Measurements from ENCODE around the gene CABP2.
"Not testable (repeated sequence)": the region's sequence is repeated elsewhere in the genome, so short reads cannot be mapped to it uniquely, and the experiment has no call there.

The CABP2 gene

DNA sequence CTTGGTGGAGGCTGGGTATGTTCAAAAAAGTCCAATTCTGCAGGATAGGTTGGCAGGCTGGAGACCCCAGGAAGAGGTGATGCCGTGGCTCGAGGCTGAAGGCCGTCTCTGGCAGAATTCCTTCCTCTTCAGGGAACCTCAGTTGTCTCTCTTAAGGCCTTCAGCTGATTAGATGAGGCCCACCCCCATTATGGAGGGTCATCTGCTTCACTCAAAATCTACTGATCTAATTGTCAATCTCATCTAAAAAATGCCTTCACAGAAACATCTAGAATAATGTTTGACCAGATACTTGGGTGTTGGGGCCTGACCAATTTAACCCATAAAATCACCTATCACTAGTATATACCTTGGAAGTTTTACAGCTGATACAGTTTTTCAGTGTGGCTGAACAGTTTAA is 33.0 kb upstream of the CABP2 start:
- Histone ChIP-seq H3K4me3 (ENCODE audit: low read depth in 1 of 2, low read length in 2 of 2) (no peak overlapping the region), H3K27me3 (ENCODE audit: control insufficient read depth in 1 of 2, insufficient read depth in 2 of 2, low read length in 2 of 2) (no peaks in the 10 kb centered on the region), H3K9ac (ENCODE audit: low read depth in 1 of 2, low read length in 2 of 2) (no peak overlapping the region), H3K36me3 (ENCODE audit: control insufficient read depth in 1 of 2, insufficient read depth in 2 of 2, low read length in 2 of 2) (no peaks in the 10 kb centered on the region), H3K27ac (ENCODE audit: low read depth, low read length) (no peak overlapping the region), H3K9me3 (ENCODE audit: control insufficient read depth in 1 of 2, low read length in 2 of 2) (no peaks in the 10 kb centered on the region), H3K4me1 (ENCODE audit: control insufficient read depth in 1 of 2, insufficient read depth in 2 of 2, low read length in 2 of 2) (peaks cover 4 to 5% of the 10 kb centered on the region in 2 donors)

DNA sequence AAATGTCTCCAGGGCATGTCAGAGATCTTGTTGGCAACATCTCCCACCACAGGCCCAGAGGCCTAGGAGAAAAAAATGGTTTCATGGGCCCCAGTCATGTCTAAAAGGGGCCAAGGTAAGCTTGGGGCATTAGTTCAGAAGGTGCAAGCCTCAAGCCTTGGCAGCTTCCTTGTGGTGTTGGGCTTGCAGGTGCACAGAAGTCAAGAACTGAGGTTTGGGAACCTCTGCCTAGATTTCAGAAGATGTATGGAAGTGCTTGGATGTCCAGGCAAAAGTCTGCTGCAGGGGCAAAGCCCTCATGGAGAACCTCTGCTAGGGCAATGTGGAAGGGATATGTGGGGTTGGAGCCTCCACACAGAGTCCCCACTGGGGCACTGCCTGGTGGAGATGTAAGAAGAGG is 28.5 kb upstream of the CABP2 start:
- not testable (repeated sequence) for H3K27me3 ChIP-seq (ENCODE audit: control insufficient read depth in 1 of 2, insufficient read depth in 2 of 2, low read length in 2 of 2); H3K4me3 ChIP-seq (ENCODE audit: low read depth in 1 of 2, low read length in 2 of 2); H3K36me3 ChIP-seq (ENCODE audit: control insufficient read depth in 1 of 2, insufficient read depth in 2 of 2, low read length in 2 of 2); H3K9me3 ChIP-seq (ENCODE audit: control insufficient read depth in 1 of 2, low read length in 2 of 2); H3K9ac ChIP-seq (ENCODE audit: low read depth in 1 of 2, low read length in 2 of 2); H3K27ac ChIP-seq (ENCODE audit: low read depth, low read length); H3K4me1 ChIP-seq (ENCODE audit: control insufficient read depth in 1 of 2, insufficient read depth in 2 of 2, low read length in 2 of 2)

DNA sequence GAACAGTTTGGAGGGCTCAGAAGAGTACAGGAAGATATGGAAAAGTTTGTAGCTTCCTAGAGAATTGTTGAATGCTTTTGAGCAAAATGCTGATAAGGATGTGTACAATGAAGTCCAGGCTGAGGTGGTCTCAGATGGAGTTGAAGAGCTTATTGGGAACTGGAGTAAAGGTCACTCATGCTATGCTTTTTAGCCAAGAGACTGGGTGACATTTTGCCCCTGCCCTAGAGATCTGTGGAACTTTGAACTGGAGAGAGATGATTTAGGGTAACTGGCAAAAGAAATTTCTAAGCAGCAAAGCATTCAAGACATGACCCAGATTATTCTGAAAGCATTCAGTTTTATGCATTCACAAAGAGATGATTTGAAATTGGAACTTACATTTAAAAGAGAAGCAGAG is 27.9 kb upstream of the CABP2 start:
- Histone ChIP-seq H3K36me3 (ENCODE audit: control insufficient read depth in 1 of 2, insufficient read depth in 2 of 2, low read length in 2 of 2) (no peaks in the 10 kb centered on the region), H3K4me1 (ENCODE audit: control insufficient read depth in 1 of 2, insufficient read depth in 2 of 2, low read length in 2 of 2) (no peaks in the 10 kb centered on the region), H3K9ac (ENCODE audit: low read depth in 1 of 2, low read length in 2 of 2) (no peak overlapping the region), H3K9me3 (ENCODE audit: control insufficient read depth in 1 of 2, low read length in 2 of 2) (no peaks in the 10 kb centered on the region), H3K27me3 (ENCODE audit: control insufficient read depth in 1 of 2, insufficient read depth in 2 of 2, low read length in 2 of 2) (no peaks in the 10 kb centered on the region), H3K27ac (ENCODE audit: low read depth, low read length) (no peak overlapping the region), H3K4me3 (ENCODE audit: low read depth in 1 of 2, low read length in 2 of 2) (no peak overlapping the region)

DNA sequence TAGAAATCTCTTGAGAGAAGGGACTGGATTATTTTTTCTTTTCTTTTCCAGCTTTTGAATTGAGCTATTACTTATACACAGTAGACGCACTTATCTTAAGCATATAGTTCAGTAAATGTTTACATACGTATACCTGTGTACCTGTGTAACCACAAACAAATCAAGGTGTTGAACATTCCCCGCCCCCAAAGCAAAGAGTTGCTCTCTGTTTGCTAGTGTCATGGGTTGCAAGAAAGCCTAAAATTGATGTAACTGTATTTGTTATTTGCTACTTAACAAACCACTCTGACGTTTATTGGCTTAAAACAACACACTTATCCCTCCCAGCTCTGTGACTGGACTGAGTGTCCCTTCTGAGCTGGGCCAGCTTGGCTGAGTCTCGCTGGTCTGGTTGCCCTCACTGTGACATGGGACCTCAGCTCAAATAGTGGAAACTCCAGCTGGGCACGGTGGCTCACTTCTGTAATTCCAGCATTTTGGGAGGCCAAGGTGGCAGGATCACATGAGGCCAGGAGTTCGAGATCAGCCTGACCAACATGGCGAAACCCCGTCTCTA is 25.4 kb upstream of the CABP2 start:
- no peaks in the 10 kb centered on the region for H3K36me3 ChIP-seq (ENCODE audit: control insufficient read depth in 1 of 2, insufficient read depth in 2 of 2, low read length in 2 of 2)
- no peaks in the 10 kb centered on the region for H3K9me3 ChIP-seq (ENCODE audit: control insufficient read depth in 1 of 2, low read length in 2 of 2)
- H3K27ac ChIP-seq (ENCODE audit: low read depth, low read length), result no peak overlapping the region
- H3K27me3 ChIP-seq (ENCODE audit: control insufficient read depth in 1 of 2, insufficient read depth in 2 of 2, low read length in 2 of 2), result no peaks in the 10 kb centered on the region
- H3K4me1 ChIP-seq (ENCODE audit: control insufficient read depth in 1 of 2, insufficient read depth in 2 of 2, low read length in 2 of 2), result peaks cover 11 to 18% of the 10 kb centered on the region in 2 donors
- no peak overlapping the region for H3K4me3 ChIP-seq (ENCODE audit: low read depth in 1 of 2, low read length in 2 of 2)
- H3K9ac ChIP-seq (ENCODE audit: low read depth in 1 of 2, low read length in 2 of 2), result no peak overlapping the region

DNA sequence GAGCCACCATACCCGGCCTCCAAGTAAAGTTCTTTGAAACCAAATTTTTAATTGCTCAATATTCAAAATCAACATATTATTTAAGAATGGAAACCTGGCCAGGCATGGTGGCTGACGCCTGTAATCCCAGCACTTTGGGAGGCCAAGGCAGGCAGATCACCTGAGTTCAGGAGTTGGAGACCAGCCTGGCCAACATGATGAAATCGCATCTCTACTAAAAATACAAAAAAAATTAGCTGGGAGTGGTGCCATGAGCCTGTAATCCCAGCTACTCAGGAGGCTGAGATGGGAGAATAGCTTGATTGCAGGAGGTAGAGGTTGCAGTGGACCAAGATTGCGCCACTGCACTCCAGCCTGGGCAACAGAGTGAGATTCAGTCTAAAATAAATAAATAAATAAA is 24.9 kb upstream of the CABP2 start:
- not testable (repeated sequence) for H3K36me3 ChIP-seq (ENCODE audit: control insufficient read depth in 1 of 2, insufficient read depth in 2 of 2, low read length in 2 of 2); H3K9me3 ChIP-seq (ENCODE audit: control insufficient read depth in 1 of 2, low read length in 2 of 2); H3K27ac ChIP-seq (ENCODE audit: low read depth, low read length); H3K4me3 ChIP-seq (ENCODE audit: low read depth in 1 of 2, low read length in 2 of 2); H3K9ac ChIP-seq (ENCODE audit: low read depth in 1 of 2, low read length in 2 of 2); H3K27me3 ChIP-seq (ENCODE audit: control insufficient read depth in 1 of 2, insufficient read depth in 2 of 2, low read length in 2 of 2)
- peaks cover 16 to 18% of the 10 kb centered on the region in 2 donors for H3K4me1 ChIP-seq (ENCODE audit: control insufficient read depth in 1 of 2, insufficient read depth in 2 of 2, low read length in 2 of 2)

DNA sequence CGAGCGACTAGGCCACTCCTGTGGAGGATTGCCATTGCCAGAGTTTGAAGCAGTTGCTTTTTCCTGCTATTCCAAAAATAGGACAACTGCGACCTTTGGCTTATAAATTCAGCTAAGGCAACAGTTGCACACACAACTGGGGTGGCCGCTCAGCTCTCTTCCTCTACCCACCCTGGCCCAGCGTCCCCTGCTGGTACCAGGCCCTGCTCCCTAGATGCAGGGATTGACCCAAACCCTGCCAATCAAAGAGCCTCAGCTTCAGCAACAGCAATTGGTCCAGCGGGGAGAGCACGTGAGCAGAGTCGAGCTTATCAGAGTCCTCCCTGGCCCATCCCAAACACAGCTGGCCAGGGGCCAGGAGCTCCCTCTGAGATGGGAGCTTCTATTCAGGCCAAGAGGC is 22.0 kb upstream of the CABP2 start:
- peaks cover 18 to 20% of the 10 kb centered on the region in 2 donors for H3K4me1 ChIP-seq (ENCODE audit: control insufficient read depth in 1 of 2, insufficient read depth in 2 of 2, low read length in 2 of 2)
- peak overlapping the region; percentile 62 for H3K27ac ChIP-seq (ENCODE audit: low read depth, low read length)
- no peaks in the 10 kb centered on the region for H3K27me3 ChIP-seq (ENCODE audit: control insufficient read depth in 1 of 2, insufficient read depth in 2 of 2, low read length in 2 of 2)
- H3K36me3 ChIP-seq (ENCODE audit: control insufficient read depth in 1 of 2, insufficient read depth in 2 of 2, low read length in 2 of 2), result no peaks in the 10 kb centered on the region
- H3K4me3 ChIP-seq (ENCODE audit: low read depth in 1 of 2, low read length in 2 of 2), result no peak overlapping the region
- no peak overlapping the region for H3K9ac ChIP-seq (ENCODE audit: low read depth in 1 of 2, low read length in 2 of 2)
- H3K9me3 ChIP-seq (ENCODE audit: control insufficient read depth in 1 of 2, low read length in 2 of 2), result no peaks in the 10 kb centered on the region

DNA sequence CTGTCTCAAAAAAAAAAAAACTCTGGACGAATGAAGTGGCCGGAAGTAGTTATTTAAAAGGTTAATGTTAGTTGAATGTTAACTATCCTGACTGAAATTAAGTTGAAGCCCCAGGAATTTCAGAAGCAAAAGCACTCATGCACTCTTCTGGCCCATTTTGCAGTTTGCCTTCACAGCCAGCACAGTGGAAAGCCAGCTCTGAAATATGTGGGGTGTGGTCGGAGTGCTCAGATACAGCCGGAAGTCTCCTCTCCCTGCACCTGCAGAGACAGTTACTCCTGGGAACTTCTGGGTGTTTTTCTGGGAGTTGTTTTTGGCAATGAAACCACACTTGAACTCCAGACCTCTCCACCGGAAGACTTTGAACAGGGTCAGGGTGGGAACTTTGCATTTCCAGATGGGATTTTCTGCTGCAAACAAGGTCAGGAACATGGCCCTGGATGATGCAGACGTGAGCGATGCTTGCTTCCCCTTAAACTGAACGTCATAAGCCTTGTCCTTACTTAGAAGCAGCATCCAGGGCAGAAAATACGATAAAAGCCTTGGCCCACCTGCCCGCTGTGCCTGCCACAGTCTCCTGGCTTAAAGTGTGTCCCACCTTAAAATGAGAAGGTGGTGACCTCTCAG is 21.5 kb upstream of the CABP2 start:
- Histone ChIP-seq H3K27ac (ENCODE audit: low read depth, low read length) (peak overlapping the region; percentile 62), H3K9me3 (ENCODE audit: control insufficient read depth in 1 of 2, low read length in 2 of 2) (no peaks in the 10 kb centered on the region), H3K9ac (ENCODE audit: low read depth in 1 of 2, low read length in 2 of 2) (no peak overlapping the region), H3K4me3 (ENCODE audit: low read depth in 1 of 2, low read length in 2 of 2) (no peak overlapping the region), H3K36me3 (ENCODE audit: control insufficient read depth in 1 of 2, insufficient read depth in 2 of 2, low read length in 2 of 2) (no peaks in the 10 kb centered on the region), H3K4me1 (ENCODE audit: control insufficient read depth in 1 of 2, insufficient read depth in 2 of 2, low read length in 2 of 2) (peaks cover 18 to 20% of the 10 kb centered on the region in 2 donors), H3K27me3 (ENCODE audit: control insufficient read depth in 1 of 2, insufficient read depth in 2 of 2, low read length in 2 of 2) (no peaks in the 10 kb centered on the region)

DNA sequence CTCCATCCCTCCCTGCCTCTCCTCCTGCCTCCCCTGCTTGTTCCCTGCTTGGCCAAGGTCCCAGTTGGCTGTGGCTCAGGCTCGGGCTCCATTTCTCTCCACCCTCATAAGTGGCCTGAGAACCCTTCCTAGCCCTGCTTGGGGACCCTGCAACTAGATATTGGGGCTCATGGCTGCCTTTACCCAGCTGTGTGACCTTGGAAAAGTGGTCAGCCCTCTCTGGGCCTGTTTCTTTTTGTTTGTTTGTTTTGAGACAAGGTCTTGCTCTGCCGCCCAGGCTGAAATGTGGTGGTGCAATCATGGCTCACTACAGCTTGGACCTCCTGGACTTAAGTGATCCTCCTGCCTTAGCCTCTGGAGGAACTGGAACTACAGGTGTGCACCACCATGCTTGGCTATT is 20.3 kb upstream of the CABP2 start:
- Histone ChIP-seq H3K4me1 (ENCODE audit: control insufficient read depth in 1 of 2, insufficient read depth in 2 of 2, low read length in 2 of 2) (peaks cover 18 to 20% of the 10 kb centered on the region in 2 donors), H3K27ac (ENCODE audit: low read depth, low read length) (no peak overlapping the region), H3K4me3 (ENCODE audit: low read depth in 1 of 2, low read length in 2 of 2) (no peak overlapping the region), H3K9ac (ENCODE audit: low read depth in 1 of 2, low read length in 2 of 2) (no peak overlapping the region), H3K27me3 (ENCODE audit: control insufficient read depth in 1 of 2, insufficient read depth in 2 of 2, low read length in 2 of 2) (no peaks in the 10 kb centered on the region), H3K9me3 (ENCODE audit: control insufficient read depth in 1 of 2, low read length in 2 of 2) (no peaks in the 10 kb centered on the region), H3K36me3 (ENCODE audit: control insufficient read depth in 1 of 2, insufficient read depth in 2 of 2, low read length in 2 of 2) (no peaks in the 10 kb centered on the region)

DNA sequence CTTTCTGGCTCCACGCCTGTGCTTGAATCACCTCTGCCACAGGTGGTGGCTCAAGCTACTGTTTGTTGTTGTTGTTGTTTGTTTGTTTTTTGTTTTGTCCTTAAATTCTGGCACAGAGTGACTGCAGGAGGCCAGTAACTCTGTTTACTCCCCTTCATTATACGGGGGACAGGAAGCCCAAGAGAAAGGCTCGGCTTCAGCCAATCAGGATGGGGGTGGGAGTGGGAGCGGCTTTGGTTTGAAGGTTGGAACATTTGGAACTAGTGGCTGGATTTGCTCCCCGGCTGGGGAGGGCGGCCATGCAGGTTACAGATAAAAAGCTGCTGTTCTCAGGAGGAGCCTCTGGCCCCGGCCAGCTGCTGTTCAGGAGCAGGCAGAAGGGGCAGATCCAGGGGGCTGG is 19.7 kb upstream of the CABP2 start:
- Histone ChIP-seq H3K27ac (ENCODE audit: low read depth, low read length) (no peak overlapping the region), H3K9me3 (ENCODE audit: control insufficient read depth in 1 of 2, low read length in 2 of 2) (no peaks in the 10 kb centered on the region), H3K27me3 (ENCODE audit: control insufficient read depth in 1 of 2, insufficient read depth in 2 of 2, low read length in 2 of 2) (no peaks in the 10 kb centered on the region), H3K36me3 (ENCODE audit: control insufficient read depth in 1 of 2, insufficient read depth in 2 of 2, low read length in 2 of 2) (no peaks in the 10 kb centered on the region), H3K4me1 (ENCODE audit: control insufficient read depth in 1 of 2, insufficient read depth in 2 of 2, low read length in 2 of 2) (peaks cover 18 to 20% of the 10 kb centered on the region in 2 donors), H3K9ac (ENCODE audit: low read depth in 1 of 2, low read length in 2 of 2) (no peak overlapping the region), H3K4me3 (ENCODE audit: low read depth in 1 of 2, low read length in 2 of 2) (no peak overlapping the region)

DNA sequence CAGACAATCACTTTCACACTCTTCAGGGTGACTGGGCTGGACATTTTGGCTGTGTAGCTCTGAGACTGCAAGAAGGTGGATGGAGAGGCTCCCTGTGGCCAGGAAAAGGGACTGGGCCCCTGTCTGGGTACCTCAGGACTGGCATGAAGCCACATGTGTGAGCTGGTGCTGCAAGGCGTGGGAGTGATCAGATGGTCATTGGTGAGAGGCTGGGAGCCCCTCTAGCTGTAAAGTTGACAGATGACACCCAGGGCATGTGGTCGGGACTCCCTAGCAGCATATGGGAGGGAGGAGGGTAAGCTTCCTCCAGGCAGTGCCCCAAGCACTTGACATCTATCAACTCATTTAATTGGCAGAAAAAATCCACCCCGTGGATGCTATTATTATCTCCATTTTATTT is 18.9 kb upstream of the CABP2 start:
- Histone ChIP-seq H3K36me3 (ENCODE audit: control insufficient read depth in 1 of 2, insufficient read depth in 2 of 2, low read length in 2 of 2) (no peaks in the 10 kb centered on the region), H3K27ac (ENCODE audit: low read depth, low read length) (no peak overlapping the region), H3K9ac (ENCODE audit: low read depth in 1 of 2, low read length in 2 of 2) (no peak overlapping the region)

More for the DNA sequence above, 18.9 kb upstream of the CABP2 start:
- H3K27me3 ChIP-seq (ENCODE audit: control insufficient read depth in 1 of 2, insufficient read depth in 2 of 2, low read length in 2 of 2), result no peaks in the 10 kb centered on the region
- no peaks in the 10 kb centered on the region for H3K9me3 ChIP-seq (ENCODE audit: control insufficient read depth in 1 of 2, low read length in 2 of 2)
- H3K4me3 ChIP-seq (ENCODE audit: low read depth in 1 of 2, low read length in 2 of 2), result no peak overlapping the region
- peaks cover 18 to 20% of the 10 kb centered on the region in 2 donors for H3K4me1 ChIP-seq (ENCODE audit: control insufficient read depth in 1 of 2, insufficient read depth in 2 of 2, low read length in 2 of 2)

Measured in duodenal mucosa (tissue), 2 donors.